IMR-90 (cell line): ENCODE results near the gene VWA8. TPM values are rescaled to one million over a fixed set of nuclear protein-coding genes. Genes with fewer than 3 reads are reported as not detected.

Source experiments
- ATAC-seq: fragments of 200-7000 bp; cut with Tn5 transposase; 2 replicates; pipeline ENCODE4 v1.9.1; 2020; ENCODE audit warnings: low read depth, mild to moderate bottlenecking, moderate library complexity
- BruUV-seq: library from RNA; stranded (reverse); fragments of 400-500 nt; replicated peaks from 2 replicates; lab custom pipeline; 2021; lab: Mats Ljungman, UMichigan
- CTCF ChIA-PET: fragments of 300-600 bp; formaldehyde crosslinking; extraction: SDS; loops from one replicate; lab custom pipeline; 2021; ENCODE audit warnings: antibody characterized with exemption; lab: Yijun Ruan, JAX
- POLR2A ChIA-PET: fragments of 300-600 bp; sonication (Branson Sonifier 250); formaldehyde crosslinking; loops from one replicate; lab custom pipeline; 2022; ENCODE audit warnings: antibody characterized with exemption; ENCODE audit not compliant: unreplicated experiment; lab: Charles Lee
- DNase-seq: peaks from one replicate; pipeline ENCODE4 v3.0.0; 2013
- H2AFZ ChIP-seq: replicated peaks from 2 replicates; pipeline ENCODE3; 2013; ENCODE audit warnings: low read length, mild to moderate bottlenecking; ENCODE audit not compliant: poor library complexity
- H2AK5ac ChIP-seq: 2 replicates; pipeline ENCODE4 v1.6.1; 2013; ENCODE audit warnings: low read depth, low read length, inconsistent platforms
- H2AK9ac ChIP-seq: replicated peaks from 2 replicates; pipeline ENCODE3; 2013; ENCODE audit warnings: mild to moderate bottlenecking, low read depth, low read length, moderate library complexity; ENCODE audit not compliant: poor library complexity
- H2BK120ac ChIP-seq: 2 replicates; pipeline ENCODE4 v1.6.1; 2013; ENCODE audit warnings: low read depth, low read length, inconsistent platforms
- H2BK15ac ChIP-seq: 3 replicates; pipeline ENCODE4 v1.6.1; 2013; ENCODE audit warnings: low read depth, low read length, inconsistent platforms
- H2BK20ac ChIP-seq: 2 replicates; pipeline ENCODE4 v1.6.1; 2013; ENCODE audit warnings: low read depth, mild to moderate bottlenecking, inconsistent platforms, low read length, moderate library complexity
- H2BK5ac ChIP-seq: 2 replicates; pipeline ENCODE4 v1.6.1; 2013; ENCODE audit warnings: mild to moderate bottlenecking, low read depth, low read length, inconsistent platforms; ENCODE audit not compliant: poor library complexity, severe bottlenecking
- H3K14ac ChIP-seq: replicated peaks from 2 replicates; pipeline ENCODE4 v1.6.1; 2013; ENCODE audit warnings: low read depth, low read length, inconsistent platforms
- H3K18ac ChIP-seq: 2 replicates; pipeline ENCODE4 v1.6.1; 2013; ENCODE audit warnings: low read depth, low read length, control low read depth
- H3K23ac ChIP-seq: 2 replicates; pipeline ENCODE4 v1.6.1; 2013; ENCODE audit warnings: low read depth, low read length, inconsistent platforms
- H3K27ac ChIP-seq: 2 replicates; pipeline ENCODE4 v1.5.1; 2013; ENCODE audit warnings: mild to moderate bottlenecking, control low read depth, low read length; ENCODE audit not compliant: insufficient read depth
- H3K27me3 ChIP-seq: 2 replicates; pipeline ENCODE4 v1.6.1; 2013; ENCODE audit warnings: low read length; ENCODE audit not compliant: control insufficient read depth, insufficient read depth
- H3K36me3 ChIP-seq: 2 replicates; pipeline ENCODE4 v1.6.1; 2013; ENCODE audit warnings: low read length, mixed read lengths; ENCODE audit not compliant: control insufficient read depth, insufficient read depth
- H3K4ac ChIP-seq: 2 replicates; pipeline ENCODE4 v1.6.1; 2013; ENCODE audit warnings: low read depth, low read length, inconsistent platforms
- H3K4me1 ChIP-seq: 2 replicates; pipeline ENCODE4 v1.6.1; 2013; ENCODE audit warnings: low read length, mixed read lengths; ENCODE audit not compliant: control insufficient read depth, insufficient read depth
- H3K4me2 ChIP-seq: 2 replicates; pipeline ENCODE4 v1.6.1; 2013; ENCODE audit warnings: low read depth, mild to moderate bottlenecking, control low read depth, low read length, moderate library complexity
- H3K4me3 ChIP-seq: 2 replicates; pipeline ENCODE4 v1.5.1; 2013; ENCODE audit warnings: low read depth, mild to moderate bottlenecking, control low read depth, low read length, moderate library complexity; ENCODE audit not compliant: insufficient read depth
- H3K56ac ChIP-seq: 2 replicates; pipeline ENCODE4 v1.6.1; 2013; ENCODE audit warnings: low read length, inconsistent platforms; ENCODE audit not compliant: insufficient read depth; ENCODE audit errors: extremely low read depth
- H3K79me1 ChIP-seq, 2 experiments: 2 replicates each; pipeline ENCODE4 v1.6.1; 2013; ENCODE audit warnings: low read length in 2 of 2, inconsistent platforms in 1 of 2, low read depth in 1 of 2
- H3K9ac ChIP-seq: 2 replicates; pipeline ENCODE4 v1.6.1; 2013; ENCODE audit warnings: low read depth, low read length, control low read depth
- H3K9me1 ChIP-seq: 2 replicates; pipeline ENCODE4 v1.6.1; 2013; ENCODE audit warnings: low read length, inconsistent platforms; ENCODE audit not compliant: insufficient read depth
- H3K9me3 ChIP-seq: 2 replicates; pipeline ENCODE4 v1.6.1; 2013; ENCODE audit warnings: low read length; ENCODE audit not compliant: control insufficient read depth, insufficient read depth
- H4K20me1 ChIP-seq: 2 replicates; pipeline ENCODE4 v1.6.1; 2013; ENCODE audit warnings: low read length, inconsistent platforms; ENCODE audit not compliant: insufficient read depth
- H4K5ac ChIP-seq: 2 replicates; pipeline ENCODE4 v1.6.1; 2013; ENCODE audit warnings: mild to moderate bottlenecking, low read depth, low read length, control low read depth
- H4K8ac ChIP-seq, 2 experiments: 2 replicates each; pipeline ENCODE4 v1.6.1; 2013; ENCODE audit warnings: low read depth in 2 of 2, low read length in 2 of 2, control low read depth in 1 of 2, inconsistent platforms in 1 of 2
- H4K91ac ChIP-seq: 2 replicates; pipeline ENCODE4 v1.6.1; 2013; ENCODE audit warnings: low read depth, low read length, inconsistent platforms; ENCODE audit not compliant: insufficient read depth
- NFE2L2 ChIP-seq: fragments of 150-350 bp; IDR thresholded peaks from 2 replicates; pipeline ENCODE4 v1.6.1; 2016; ENCODE audit warnings: low read depth, mild to moderate bottlenecking, low read length
- WGBS, 2 experiments: methylation state at CpG; one replicate each; pipeline versions ENCODE4 v1.1.5 to v1.1.7; 2013; ENCODE audit warnings: missing lambda C conversion rate in 2 of 2; ENCODE audit not compliant: insufficient read length in 1 of 2; ENCODE audit errors: extremely low coverage in 2 of 2; 5-methylcytosine and 5-hydroxymethylcytosine counted together
- dilution Hi-C: fragments of 300-500 bp; cut with HindIII; formaldehyde crosslinking; loops from one replicate; pipeline ENCODE4 v1.14.3; 2018; ENCODE audit warnings: low sequenced_read_pairs; ENCODE audit not compliant: unreplicated experiment
- in situ Hi-C: fragments of 300-500 bp; cut with MboI; formaldehyde crosslinking; loops from 3 replicates; pipeline ENCODE4 v1.14.3; 2019; ENCODE audit warnings: low sequenced_read_pairs, inconsistent platforms, mixed read lengths
- intact Hi-C: fragments of 100-400 bp; cut with micrococcal nuclease; formaldehyde crosslinking; loops from 2 replicates; pipeline ENCODE4 v1.10.0; 2022
- polyA plus RNA-seq, 3 experiments: library from polyadenylated mRNA; depleted of rRNA; stranded (reverse); fragments of >200 nt; gene quantifications; 2 replicates each; pipeline ENCODE4 v1.2.3, GENCODE V29; 2012; ENCODE audit warnings: low replicate concordance in 1 of 3
- total RNA-seq: library from RNA; depleted of rRNA; stranded (reverse); fragments of >200 nt; gene quantifications from 2 replicates; pipeline ENCODE4 v1.2.3, GENCODE V29; 2012

The VWA8 gene
- total and polyA plus RNA-seq, 2 of the 4 experiments (the other 2 are of a cell fraction), result 5.9 to 18.3 TPM

- Histone ChIP-seq H2AK5ac (no peak overlapping the region), H3K79me1 (no peaks in the 10 kb centered on the region), H2BK120ac (no peak overlapping the region), H3K56ac (no peak overlapping the region), H3K18ac (no peak overlapping the region), H4K20me1 (no peaks in the 10 kb centered on the region), H4K91ac (no peak overlapping the region), H3K14ac (no peak overlapping the region), H3K4me2 (no peak overlapping the region), H3K9me1 (no peaks in the 10 kb centered on the region), H2AK9ac (no peak overlapping the region), H3K23ac (no peak overlapping the region), H2BK15ac (no peak overlapping the region; the same call in 2 of the 3 replicates), H3K9me3 (no peaks in the 10 kb centered on the region), H3K36me3 (no peaks in the 10 kb centered on the region), H3K4me1 (no peaks in the 10 kb centered on the region), H2BK5ac (no peak overlapping the region), H3K4ac (no peak overlapping the region), H3K9ac (no peak overlapping the region), H4K8ac (no peak overlapping the region), H2AFZ (peak overlapping the region; percentile 19), H3K27me3 (peaks cover 2% of the 10 kb centered on the region), H4K5ac (no peak overlapping the region), H3K27ac (no peak overlapping the region), H3K4me3 (no peak overlapping the region), H2BK20ac (no peak overlapping the region)
- ChIA-PET CTCF (no interaction called here), POLR2A (no interaction called here)
- ATAC-seq (no peak), DNase-seq (no peak)
- 67% methylated on average over 1 of the region's 10 CpGs; no CpG with 5 or more reads in 1 of the 2 experiments for WGBS, 2 experiments
- in situ Hi-C loops (no loop called here), intact Hi-C loops (no loop called here), dilution Hi-C loops (no loop called here)
- no peak for TF ChIP-seq NFE2L2
- BruUV-seq, result no TSS peak
Measured at GRCh38 chr13:41554626-41555386, 406.1 kb downstream of the VWA8 start.
